HG02943 (cell line): ENCODE measurements around the gene PNLIPRP3.
A peak's percentile ranks its signal among the peaks of the same experiment; 100 is the strongest.

Source experiments
- ATAC-seq: cut with Tn5 transposase; IDR thresholded peaks from one replicate; pipeline ENCODE4 v1.9.1; 2021; ENCODE audit warnings: mild to moderate bottlenecking, low read depth, moderate library complexity; ENCODE audit not compliant: unreplicated experiment

PNLIPRP3 gene

GRCh38 chr10:116444527-116445142 lies 17.0 kb downstream of the PNLIPRP3 start:
- ATAC-seq, result peak; percentile 87

GRCh38 chr10:116450861-116451260 lies 23.2 kb downstream of the PNLIPRP3 start:
- no peak for ATAC-seq

GRCh38 chr10:116451711-116452337 lies 24.2 kb downstream of the PNLIPRP3 start:
- ATAC-seq, result no peak

DNA sequence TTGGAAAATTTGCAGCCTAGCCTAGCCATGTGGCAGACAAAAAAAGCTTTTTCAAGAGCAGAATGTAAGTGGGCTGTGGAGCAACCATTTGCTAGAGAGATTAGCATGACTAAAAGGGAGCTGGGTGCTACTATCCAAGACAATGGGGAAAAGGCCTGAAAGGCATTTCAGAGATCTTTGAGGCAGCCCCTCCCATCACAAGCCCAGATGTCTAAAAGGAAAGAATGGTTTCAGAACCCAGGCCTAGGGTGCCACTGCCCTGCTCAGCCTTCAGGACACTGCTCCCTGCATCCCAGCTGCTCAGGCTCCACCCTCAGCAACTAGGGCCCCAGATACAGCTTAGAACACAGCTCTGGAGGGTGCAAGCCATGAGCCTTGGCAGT lies 24.7 kb downstream of the PNLIPRP3 start:
- no peak for ATAC-seq

GRCh38 chr10:116457488-116457887 lies 29.8 kb downstream of the PNLIPRP3 start:
- no peak for ATAC-seq

DNA sequence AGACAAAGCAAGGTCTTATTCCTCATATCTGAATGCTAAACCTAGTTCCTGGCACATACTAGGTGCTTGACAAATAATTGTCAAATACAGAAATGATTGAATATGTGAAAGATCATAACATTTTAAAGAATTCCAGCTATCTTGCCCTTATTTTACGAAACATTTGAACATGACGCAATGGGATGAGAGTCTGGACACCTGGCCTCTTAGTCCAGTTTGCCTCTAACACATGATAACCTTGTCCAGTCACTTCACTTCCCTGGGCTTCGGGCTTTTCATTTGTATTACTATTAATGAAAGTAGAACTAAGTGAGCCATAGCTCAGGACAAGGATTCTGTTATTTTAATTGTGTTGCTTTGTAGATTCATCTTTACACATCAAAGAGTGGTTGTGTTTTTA lies 32.6 kb downstream of the PNLIPRP3 start:
- ATAC-seq, result no peak

GRCh38 chr10:116461680-116462079 lies 34.0 kb downstream of the PNLIPRP3 start:
- ATAC-seq, result no peak

DNA sequence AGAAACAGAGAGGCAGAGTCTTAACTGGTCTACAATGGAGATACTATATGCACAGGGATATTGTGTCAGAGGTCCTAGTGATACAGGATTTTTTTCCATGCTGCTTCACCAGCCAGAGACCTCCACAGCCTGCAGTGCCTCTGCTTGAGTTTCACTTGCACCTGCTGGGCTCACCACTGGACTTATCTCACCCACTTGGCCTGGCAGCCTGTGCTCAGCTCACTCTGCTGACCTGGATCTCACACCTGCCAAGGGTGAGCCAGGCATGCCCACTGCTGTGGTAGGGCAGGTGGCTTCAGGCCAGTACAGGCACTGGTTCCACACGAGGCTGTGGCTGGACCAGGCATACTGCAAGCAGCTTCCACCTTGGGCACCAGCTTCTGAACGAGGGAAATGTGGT lies 36.6 kb downstream of the PNLIPRP3 start:
- ATAC-seq, result no peak

DNA sequence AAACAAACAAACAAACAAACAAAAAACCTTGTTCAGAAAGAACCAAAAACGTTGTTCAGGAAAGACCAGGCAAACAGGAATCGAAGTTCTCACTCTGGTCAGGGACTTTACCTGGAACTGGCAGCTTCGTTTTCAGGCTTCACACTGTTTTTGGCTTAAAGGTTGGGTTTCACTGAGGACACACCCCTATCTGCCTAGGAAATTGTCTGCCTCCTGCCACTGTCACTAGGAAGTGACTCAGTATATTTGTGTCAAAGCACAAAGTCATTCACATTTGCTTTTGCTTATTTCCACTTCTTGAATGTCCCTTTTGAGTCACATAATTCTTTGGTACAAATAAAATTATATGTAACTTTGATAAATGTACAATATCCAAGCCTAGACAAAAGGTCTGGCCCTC lies 37.9 kb downstream of the PNLIPRP3 start:
- ATAC-seq, result no peak

- no peak for ATAC-seq
Observed at GRCh38 chr10:116466715-116467422, 39.2 kb downstream of the PNLIPRP3 start.

GRCh38 chr10:116469437-116469836 lies 41.8 kb downstream of the PNLIPRP3 start:
- no peak for ATAC-seq

GRCh38 chr10:116470071-116470470 lies 42.4 kb downstream of the PNLIPRP3 start:
- no peak for ATAC-seq

GRCh38 chr10:116470768-116471415 lies 43.2 kb downstream of the PNLIPRP3 start:
- no peak for ATAC-seq

- ATAC-seq, result no peak
Observed at GRCh38 chr10:116472891-116473290, 45.2 kb downstream of the PNLIPRP3 start.

GRCh38 chr10:116475866-116476265 lies 48.2 kb downstream of the PNLIPRP3 start:
- no peak for ATAC-seq

DNA sequence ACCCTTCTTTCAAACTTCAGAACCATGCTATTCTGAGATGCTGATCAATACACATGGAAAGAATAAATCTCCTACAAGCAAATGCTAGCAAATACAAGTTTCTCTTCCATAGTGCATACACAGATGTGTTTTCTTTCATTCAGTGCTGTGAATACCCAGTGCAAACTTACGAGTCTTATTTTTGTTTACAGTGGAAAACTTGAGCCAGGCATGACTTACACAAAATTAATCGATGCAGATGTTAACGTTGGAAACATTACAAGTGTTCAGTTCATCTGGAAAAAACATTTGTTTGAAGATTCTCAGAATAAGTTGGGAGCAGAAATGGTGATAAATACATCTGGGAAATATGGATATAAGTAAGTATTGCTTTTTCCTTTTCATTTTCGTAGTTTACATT lies 48.8 kb downstream of the PNLIPRP3 start:
- ATAC-seq, result no peak

- no peak for ATAC-seq
Observed at GRCh38 chr10:116477986-116478664, 50.5 kb downstream of the PNLIPRP3 start.

- no peak for ATAC-seq
Observed at GRCh38 chr10:116486770-116487448, 59.3 kb downstream of the PNLIPRP3 start.

GRCh38 chr10:116487522-116488430 lies 60.1 kb downstream of the PNLIPRP3 start:
- no peak for ATAC-seq
